ENCODE results near the gene FCHSD2.
"Not testable (repeated sequence)": the region's sequence is repeated elsewhere in the genome, so short reads cannot be mapped to it uniquely, and the experiment has no call there.

Gene FCHSD2

GRCh38 chr11:73116636-73117035 lies 25.5 kb downstream of the FCHSD2 start:
- no peak for DNase-seq

- no peak for DNase-seq
Measured at GRCh38 chr11:73114835-73115220, 27.3 kb downstream of the FCHSD2 start.

- DNase-seq, result no peak
Measured at GRCh38 chr11:73114110-73114834, 27.8 kb downstream of the FCHSD2 start.

GRCh38 chr11:73113426-73113825 lies 28.7 kb downstream of the FCHSD2 start:
- DNase-seq, result no peak

- no peak for DNase-seq
Measured at GRCh38 chr11:73107597-73107996, 34.5 kb downstream of the FCHSD2 start.

GRCh38 chr11:73106347-73106746 lies 35.8 kb downstream of the FCHSD2 start:
- DNase-seq, result no peak

- no peak for DNase-seq
Measured at GRCh38 chr11:73100578-73100977, 41.5 kb downstream of the FCHSD2 start.

- no peak for DNase-seq
Measured at GRCh38 chr11:73099512-73100266, 42.4 kb downstream of the FCHSD2 start.

- no peak for DNase-seq
Measured at GRCh38 chr11:73095613-73096012, 46.5 kb downstream of the FCHSD2 start.

- DNase-seq, result no peak
Measured at GRCh38 chr11:73091521-73092305, 50.4 kb downstream of the FCHSD2 start.

- DNase-seq, result no peak
Measured at GRCh38 chr11:73087730-73088129, 54.4 kb downstream of the FCHSD2 start.

GRCh38 chr11:73085189-73085875 lies 56.8 kb downstream of the FCHSD2 start:
- DNase-seq, result no peak

- DNase-seq, result no peak
Measured at GRCh38 chr11:73078631-73079030, 63.5 kb downstream of the FCHSD2 start.

GRCh38 chr11:73077454-73077853 lies 64.7 kb downstream of the FCHSD2 start:
- DNase-seq, result no peak

GRCh38 chr11:73074319-73074718 lies 67.8 kb downstream of the FCHSD2 start:
- DNase-seq, result no peak

- no peak for DNase-seq
Measured at GRCh38 chr11:73072935-73073481, 69.1 kb downstream of the FCHSD2 start.

GRCh38 chr11:73070653-73071052 lies 71.5 kb downstream of the FCHSD2 start:
- DNase-seq, result no peak

- DNase-seq, result not testable (repeated sequence)
Measured at GRCh38 chr11:73061857-73062424, 80.2 kb downstream of the FCHSD2 start.

- DNase-seq, result not testable (repeated sequence)
Measured at GRCh38 chr11:73061434-73061833, 80.7 kb downstream of the FCHSD2 start.

- no peak for DNase-seq
Measured at GRCh38 chr11:73059915-73060314, 82.2 kb downstream of the FCHSD2 start.

- no peak for DNase-seq
Measured at GRCh38 chr11:73058989-73059674, 83.0 kb downstream of the FCHSD2 start.
